HG02938 (cell line): ENCODE measurements around the gene NEK6.

Experiments used
- ATAC-seq: cut with Tn5 transposase; IDR thresholded peaks from one replicate; pipeline ENCODE4 v1.9.1; 2021; ENCODE audit warnings: mild to moderate bottlenecking, moderate library complexity; ENCODE audit not compliant: unreplicated experiment

Gene NEK6

DNA sequence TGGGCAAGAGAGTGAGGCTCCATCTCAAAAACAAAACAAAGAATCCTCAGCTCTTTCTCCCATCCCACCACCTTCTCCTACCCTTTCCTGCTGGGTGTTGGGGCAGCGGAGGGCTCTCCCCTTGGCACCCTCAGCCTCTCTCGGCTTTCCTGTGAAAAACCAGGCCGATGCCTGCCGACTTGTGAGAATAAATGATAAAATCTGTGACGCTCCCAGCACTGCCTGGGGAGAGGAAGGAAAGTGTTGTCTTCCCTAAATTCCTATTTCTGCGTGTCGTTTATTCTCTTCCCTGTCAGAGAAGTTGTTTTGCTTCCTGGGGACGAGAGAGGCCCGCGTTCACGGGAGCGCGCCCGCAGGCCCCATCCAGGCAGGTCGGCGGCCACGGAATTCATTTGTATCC lies 19.7 kb downstream of the NEK6 start:
- ATAC-seq, result no peak

DNA sequence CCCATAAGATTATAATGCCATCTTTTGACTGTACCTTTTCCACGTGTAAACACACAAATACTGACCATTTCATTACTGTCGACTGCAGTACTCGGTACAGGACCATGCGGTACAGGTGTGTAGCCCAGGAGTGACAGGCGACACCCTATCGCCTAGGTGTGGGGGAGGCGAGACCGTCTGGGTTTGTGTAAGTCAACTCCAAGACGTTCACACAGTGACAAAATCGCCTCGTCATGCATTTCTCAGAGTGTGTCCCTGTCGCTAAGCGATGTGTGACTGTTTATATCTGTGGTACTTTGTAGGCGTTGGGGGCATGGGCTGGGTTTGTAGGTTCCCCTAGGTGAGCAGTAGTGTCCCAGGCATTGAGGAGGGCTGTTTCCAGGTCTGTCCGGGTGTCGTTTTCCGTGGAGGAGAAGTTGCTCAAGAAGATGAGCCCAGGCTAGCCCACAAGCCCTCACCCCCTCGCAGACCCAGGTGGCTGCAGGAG lies 20.3 kb downstream of the NEK6 start:
- ATAC-seq, result no peak

DNA sequence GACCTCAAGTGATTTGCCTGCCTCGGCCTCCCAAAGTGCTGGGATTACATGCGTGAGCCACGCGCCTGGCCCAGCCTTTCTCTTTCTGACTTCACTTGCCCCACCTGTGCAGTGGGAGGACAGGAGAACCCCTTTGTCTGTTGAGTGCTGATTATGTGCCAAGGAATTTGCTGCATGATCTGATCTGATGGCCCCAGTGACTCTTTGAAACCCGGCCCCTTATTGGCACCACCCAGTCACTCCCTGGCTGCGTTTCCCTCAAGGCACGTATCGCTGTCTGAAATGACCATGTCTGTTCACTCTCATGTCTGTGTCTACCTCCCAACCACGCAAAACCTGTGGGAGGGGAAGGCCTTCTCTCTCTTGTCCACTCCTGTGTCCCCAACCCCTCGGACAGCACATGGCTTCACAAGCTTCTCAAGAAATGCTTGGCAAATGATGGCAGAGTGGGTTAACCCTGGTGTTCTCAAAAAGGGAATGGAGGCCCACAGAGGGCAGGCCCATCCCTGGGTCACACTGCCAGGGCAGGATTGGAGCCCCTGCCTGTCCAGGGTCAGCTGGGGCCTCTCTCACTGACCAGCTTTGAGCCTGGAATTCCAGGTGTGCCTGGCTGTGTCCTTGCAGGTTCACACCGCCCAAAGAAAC lies 21.9 kb downstream of the NEK6 start:
- ATAC-seq, result no peak

DNA sequence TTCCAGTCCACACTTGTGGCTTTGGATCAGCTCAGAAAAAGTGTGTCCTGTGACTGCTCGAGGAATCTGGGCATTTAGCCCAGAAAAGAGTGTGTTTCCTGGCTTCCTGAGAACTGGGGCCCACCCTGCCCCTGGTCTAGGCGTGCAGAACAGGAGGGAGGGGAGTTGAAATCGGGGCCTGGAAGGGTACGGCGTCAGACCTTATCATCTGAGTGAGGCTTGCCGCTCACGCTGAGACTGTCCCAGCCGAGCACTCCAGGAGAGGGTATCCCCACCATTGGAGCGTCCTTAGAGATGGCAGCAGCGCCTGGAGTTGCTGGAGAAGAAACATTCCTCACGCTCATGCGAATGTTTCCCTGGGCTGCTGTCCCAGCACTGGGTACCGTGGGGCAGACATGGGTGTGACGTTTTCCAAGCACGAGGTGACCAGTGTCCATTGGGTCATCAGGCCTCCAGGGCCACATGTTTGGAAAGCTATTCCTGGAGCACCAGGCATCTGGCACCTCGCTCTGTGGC lies 22.5 kb downstream of the NEK6 start:
- no peak for ATAC-seq

DNA sequence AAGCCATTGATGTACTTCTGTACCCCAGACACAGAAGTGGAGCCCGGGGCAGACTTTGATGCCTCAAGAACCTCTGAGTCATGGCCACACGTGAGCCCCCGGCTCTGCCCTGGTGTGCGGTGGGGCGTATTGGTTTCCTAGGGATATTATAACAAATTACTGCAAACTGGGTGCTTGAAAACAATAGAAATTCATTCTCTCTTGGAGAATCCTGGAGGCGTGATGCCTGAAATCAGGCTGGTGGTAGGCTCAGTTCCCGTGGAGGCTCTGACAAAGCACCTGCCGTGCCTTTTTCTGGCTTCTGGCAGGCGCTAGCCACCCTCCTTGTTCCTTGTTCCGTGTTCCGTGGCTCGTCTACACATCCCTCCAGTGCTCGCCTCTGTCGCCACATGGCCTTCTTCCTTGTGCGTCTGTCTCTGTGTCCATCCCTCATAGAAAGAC lies 24.2 kb downstream of the NEK6 start:
- no peak for ATAC-seq

DNA sequence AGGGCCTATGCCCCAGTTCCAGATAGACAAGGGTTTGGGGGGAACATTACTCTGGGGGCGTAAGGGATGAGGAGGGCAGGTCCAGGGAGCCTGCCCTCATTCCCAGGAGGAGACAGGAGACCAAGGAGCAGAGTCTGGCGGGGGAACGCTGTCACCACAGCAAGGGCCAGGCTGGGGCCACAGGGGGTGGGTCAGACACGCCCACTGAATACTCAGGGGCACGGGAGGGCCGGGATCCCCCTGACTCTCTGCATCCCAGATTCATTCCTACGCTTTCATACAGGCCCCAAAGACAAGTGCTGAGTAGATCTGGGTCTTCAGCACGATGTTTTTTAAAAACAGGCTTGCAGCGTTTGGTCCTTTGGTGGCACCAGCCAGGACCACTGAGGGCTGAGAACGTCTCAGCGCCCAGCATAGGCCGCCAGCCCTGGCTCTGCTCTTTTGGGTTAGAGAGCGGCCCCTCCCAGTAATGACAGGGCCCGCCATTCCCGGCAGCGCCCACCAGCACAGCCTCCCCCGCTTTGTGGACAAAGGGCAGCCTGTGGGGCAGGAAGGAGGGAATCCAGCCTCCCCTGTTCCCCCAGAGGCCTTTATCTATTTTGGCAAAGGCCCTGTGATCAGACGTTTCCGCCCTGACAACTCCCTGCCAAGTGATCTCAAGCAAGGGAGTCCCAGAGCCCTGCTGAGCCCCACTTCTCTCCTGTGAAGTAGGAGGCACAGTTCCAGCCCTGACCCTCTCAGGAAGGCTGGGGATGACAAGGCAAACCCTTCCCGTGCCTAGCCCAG lies 24.9 kb downstream of the NEK6 start:
- no peak for ATAC-seq

DNA sequence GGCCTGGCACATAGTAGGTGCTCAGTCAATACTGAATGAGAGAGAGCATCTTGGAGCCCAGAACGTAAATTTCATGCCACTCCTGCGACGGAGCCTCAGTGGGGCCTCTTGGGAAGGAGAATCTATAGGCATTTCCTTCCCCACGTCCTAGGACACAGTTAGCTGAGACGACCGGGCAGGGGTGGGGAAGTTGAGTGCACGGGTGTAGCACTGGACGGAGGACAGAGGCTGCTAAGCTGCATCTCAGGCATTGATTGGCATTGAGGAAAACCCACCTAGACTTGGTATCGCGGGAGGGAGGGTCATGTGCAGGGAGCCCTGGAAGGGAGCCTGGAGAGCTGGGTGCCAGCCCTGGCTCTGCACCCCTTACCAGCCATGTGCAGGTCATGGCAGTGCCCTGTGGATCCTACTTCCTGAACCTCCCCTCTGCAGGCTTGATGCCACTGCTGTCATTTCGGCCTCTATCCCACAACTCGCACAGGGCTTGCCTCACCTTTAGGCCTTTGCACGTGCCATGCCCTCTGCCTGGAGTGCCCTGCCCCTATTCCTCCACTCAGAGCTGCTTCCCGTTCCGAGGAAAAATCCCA lies 25.6 kb downstream of the NEK6 start:
- no peak for ATAC-seq

DNA sequence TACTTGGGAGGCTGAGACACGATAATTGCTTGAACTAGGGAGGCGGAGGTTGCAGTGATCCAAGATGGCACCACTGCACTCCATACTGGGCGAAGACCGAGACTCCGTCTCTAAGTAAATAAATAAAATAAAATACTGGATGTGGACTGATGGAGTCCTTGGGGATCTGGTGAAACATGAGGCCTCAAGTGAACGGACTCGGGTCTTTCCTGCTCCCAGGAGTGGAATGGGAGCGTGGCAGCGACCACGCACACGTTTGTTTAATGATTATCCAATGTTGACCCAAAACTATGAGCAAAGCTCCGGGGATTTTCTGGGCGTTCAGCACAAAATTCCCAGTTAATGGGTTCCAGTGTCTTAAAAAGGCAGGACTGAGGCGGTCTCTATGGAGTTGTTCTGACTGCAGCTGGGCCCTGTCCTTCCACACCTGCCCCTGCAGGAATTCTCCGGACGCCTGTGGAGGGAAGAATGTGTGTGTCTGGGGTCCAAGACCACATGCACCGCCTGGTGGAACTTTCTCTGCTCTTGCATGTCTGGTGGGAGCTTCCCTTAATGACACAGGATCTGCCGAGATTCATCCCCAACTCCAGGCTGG lies 26.6 kb downstream of the NEK6 start:
- ATAC-seq, result no peak

DNA sequence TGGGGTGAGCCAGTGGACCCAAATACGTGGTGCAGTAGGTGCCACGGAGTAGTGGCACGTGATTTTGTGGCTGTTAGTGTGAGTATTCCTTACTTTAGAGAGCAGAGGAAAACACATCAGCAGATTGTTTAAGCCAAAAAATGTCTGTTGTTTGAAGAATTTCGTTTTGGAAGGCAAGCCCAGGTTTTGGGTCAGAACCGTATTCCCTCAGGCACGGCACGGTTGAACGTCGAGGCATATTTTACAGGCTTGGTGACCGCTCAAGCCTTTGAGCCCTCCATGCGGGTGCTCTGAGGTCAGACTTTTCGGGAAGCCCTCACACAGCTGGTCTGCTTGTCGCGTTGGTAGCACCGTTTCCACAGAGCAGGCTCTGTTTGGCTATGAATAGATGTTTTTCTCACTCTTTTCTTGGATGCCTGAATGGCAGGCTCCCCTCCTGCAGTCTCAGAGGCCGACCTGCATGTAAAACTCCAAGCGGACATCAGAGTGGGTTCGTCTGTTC lies 27.2 kb downstream of the NEK6 start:
- no peak for ATAC-seq

DNA sequence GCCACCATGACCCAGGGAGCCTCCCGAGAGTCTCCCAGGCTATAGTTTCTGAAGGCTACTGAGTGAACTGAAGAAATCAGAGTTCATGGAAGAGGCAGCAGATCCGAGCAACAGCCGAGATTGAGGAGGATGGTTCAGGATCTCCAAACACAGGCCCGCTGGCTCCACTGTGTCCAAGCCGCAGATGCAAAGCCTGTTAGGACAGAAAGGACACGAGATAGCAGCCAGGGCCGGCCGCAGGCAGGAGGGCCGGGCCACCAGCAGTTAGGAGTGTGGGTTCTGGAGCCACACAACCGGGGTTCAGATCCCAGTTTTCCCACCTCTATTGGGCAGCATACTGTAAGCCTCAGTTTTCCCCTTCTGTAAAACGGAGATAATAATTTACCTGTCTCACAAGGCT lies 27.7 kb downstream of the NEK6 start:
- ATAC-seq, result no peak

DNA sequence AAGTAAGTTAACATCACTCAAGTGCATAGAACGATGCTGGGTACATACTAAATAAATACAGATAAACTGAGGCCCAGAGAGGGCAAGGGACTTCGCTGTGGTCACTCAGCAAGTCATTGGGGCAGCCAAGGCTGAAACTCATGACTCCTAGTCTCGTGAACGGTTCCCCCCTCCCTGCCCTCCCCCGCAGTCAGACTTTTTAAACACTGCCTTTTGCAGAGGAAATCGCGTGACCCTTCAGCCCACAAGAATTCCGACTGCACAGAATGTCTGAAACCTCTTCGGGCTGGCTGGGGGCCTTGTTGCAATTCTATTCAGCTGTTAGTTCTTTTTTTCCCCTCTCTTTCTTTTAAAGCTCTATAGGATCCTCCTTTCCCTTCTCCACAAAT lies 28.1 kb downstream of the NEK6 start:
- ATAC-seq, result peak; percentile 34

DNA sequence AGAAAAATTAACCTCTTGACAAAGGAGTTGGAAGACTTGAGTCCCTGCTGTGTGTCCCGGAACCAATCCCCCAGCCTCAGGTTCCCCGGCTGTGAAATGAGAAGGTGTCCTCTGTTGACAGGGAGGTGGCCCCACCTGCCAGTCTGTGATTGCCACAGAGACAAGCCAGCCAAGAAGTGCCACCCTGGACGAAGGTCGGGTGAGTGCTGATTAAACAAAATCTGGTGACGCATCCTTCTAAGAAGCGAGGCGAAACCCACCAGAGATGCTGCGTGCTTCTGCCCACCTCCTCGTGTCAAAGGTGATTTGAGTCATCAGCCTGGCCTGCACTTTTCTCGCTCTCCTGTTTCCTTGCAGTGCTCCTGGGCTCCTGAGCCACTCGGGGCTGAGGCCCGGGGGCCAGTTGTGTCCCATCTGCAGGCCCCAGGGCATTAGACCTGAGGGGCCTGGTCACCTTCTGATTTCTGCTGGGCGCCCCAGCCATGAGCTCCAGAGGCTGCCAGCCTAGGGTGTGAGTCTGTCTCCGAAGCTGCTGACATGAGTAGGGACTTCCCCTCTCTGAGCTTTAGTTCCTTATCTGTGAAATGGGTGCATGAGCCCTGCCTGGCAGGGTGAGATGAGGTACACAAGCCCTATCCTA lies 28.7 kb downstream of the NEK6 start:
- peak; percentile 48 for ATAC-seq

DNA sequence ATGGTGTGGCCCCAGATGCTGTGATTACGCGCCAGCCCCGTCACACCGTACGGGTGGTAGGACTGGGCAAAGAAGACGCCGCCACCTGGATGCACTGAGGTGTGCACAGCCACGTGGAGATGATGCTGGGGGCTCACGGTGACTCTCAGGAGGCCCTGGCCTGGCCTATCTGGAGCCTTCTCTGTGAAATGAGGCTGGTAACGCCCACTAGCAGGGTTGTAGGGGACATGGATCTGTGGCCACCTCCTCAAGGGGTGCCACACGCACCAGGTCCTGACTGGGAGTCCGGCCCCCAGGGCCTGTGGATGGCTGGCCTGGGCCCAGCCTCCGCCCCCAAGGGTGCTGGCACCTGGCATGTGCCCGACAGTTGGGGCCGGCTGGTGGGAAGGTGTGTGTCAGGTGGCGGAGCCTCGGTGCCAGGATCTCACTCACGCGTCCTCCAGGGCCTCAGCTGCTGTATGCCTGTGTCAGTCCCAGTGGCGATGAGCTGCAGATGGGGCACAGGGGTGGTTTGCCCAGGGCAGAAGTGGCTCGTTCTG lies 32.4 kb downstream of the NEK6 start:
- no peak for ATAC-seq

DNA sequence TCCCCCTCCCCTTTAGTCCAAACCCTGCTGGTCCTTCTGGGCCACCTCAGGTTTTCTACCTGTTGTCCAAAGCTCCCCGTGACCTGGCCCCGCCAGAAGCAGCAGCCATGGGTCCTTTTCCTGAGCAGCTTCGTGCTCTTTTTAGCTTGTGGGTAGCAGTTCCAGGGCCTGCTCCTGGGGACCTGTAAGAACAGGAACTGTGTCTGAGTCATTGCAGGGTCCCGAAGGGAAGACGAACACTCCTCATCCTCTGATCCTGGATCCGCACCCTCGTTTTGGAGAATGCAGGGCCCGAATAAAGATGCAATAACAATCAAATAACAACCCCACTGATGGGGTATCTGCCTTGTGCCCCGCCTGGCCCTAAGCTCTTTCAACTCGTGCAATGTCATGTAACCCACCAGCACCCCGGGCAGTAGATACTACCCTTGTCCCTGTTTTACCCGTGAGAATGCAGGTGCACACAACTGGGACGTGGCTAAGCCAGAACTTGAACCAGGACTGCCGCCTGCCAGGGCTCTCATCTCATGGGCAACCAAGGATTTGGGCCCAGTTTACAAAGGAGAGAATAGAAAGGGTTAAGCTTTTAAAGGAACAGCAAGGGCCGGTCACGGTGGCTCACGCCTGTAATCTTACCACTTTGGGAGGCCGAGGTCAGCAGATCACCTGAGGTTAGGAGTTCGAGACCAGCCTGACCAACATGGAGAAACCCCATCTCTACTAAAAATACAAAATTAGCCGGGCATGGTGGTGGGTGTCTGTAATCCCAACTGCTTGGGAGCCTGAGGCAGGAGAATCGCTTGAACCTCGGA lies 33.2 kb downstream of the NEK6 start:
- no peak for ATAC-seq

DNA sequence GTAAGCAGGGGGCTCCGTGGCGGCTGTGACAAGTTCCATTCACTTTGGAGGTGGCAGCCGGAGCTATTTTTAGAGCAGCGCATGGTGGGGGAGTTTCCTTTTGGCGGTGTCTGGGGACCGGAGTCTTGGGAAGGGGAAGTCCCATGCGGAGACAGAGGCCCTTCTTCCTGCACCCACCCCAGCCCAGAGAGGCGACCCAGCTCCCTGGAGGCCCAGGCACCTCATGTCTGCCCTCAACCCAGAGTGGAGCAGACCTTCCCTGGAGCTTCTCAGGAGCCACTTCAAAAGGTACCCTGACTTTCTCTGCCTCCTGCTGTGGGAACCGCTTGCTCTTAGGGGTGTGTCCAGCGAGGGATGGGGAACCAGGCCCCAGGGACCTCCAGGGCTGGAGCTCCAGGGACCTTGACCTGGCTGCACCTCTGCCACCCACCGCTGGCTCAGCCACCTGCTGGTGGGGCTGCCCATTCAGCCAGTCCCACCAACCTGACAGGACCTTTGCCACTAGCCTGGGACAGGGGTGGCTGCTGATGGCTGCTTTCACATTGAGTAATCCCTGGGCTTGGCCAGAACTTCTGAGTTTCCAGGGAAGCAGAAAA lies 34.1 kb downstream of the NEK6 start:
- peak; percentile 48 for ATAC-seq

DNA sequence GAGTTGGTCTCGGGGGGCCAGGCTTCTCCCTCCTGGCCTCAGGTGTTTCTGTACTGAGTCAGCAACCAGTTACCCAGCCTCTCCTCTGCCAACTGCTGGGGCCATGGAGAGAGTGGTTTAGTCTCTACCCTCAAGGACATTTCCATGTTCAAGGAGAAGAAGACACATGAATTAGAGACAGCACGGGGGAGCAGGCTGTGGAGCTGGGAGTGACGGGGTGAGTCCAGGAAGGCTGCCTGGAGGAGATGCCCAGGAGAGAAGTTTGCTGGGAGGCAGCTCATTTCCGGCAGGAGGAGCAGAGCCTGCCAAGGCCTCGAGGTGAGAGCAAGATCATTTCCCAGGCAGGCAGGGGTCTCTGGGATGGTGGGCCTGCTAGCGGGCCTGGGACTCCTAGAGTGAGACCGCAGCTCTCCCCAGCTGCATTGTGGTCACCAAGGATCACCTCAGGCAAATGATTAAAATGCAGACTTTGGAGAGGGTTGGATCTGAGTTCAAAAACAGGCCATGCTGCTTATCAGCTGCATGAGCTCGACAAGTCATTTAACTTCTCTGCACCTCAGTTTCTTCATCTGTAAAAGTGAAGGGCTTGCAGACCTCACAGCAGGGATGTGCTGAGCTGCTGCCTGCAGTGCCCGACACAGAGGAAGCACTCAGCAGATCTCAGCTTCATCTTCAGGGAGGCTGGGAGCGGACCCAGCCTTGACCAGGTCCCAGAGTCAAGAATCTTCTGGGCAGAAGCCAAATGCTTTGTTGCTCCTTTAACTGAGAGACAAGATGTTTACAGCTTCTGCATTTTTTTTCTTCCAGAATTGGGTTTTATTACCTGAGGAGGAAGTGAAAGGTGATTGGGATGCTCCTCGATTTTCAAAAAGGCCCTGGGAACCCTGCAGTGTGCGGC lies 35.2 kb downstream of the NEK6 start:
- no peak for ATAC-seq

DNA sequence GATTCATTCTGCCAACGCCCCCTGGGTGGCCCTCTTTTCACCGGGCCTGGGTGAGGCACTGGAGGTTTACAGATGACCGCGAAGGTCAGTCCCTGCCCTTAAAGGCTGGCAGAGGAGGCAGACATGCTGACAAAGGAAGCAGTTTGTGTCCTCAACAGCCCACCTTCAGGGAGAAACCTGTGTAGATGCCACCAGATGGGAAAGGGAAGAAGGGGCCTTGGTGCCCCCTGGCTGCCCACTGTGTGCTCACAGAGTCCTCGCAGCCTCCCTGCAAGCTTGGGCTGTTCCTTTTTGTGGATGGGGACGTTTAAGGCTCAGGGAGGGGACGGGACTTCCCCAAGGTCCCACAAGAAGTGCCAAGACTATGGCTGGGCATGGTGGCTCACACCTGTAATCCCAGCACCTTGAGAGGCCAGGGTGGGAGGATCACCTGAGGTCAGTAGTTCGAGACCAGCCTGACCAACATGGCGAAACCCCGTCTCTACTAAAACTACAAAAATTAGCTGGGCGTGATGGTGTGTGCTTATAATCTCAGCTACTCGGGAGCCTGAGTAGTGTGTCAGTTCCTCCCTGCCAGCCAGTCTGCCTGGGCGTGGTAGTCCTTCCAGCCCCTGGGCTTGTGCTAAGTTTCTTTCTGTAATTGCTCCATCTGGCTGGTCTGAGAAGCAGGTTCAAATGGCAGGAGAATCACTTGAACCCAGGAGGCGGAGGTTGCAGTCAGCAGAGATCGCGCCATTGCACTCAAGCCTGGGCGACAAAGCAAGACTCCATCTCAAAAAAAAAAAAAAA lies 36.2 kb downstream of the NEK6 start:
- ATAC-seq, result no peak
